Measurements from ENCODE around the gene CEP128.

CEP128 gene

GRCh38 chr14:80663541-80663940, 278.0 kb downstream of the CEP128 start:
- H3K9ac ChIP-seq (ENCODE audit: low read length), result no peak overlapping the region
- no peak overlapping the region for H3K4me3 ChIP-seq (ENCODE audit: low read length)
- TF ChIP-seq CTCF (IDR thresholded peaks at IDR 0.05; ENCODE audit: low read depth, low read length), result no peak
- no peaks in the 10 kb centered on the region for H3K9me3 ChIP-seq (ENCODE audit: insufficient read depth, low read length)
- no peak overlapping the region for H2AFZ ChIP-seq (ENCODE audit: low read depth, low read length)
- no peak overlapping the region for H3K27ac ChIP-seq (ENCODE audit: low read length)
- no peaks in the 10 kb centered on the region for H3K36me3 ChIP-seq (replicated peaks; ENCODE audit: low read depth, low read length)
- no peaks in the 10 kb centered on the region for H4K20me1 ChIP-seq (ENCODE audit: insufficient read depth, low read length)
- H3K4me1 ChIP-seq (ENCODE audit: low read length), result peaks cover 10% of the 10 kb centered on the region
- H3K27me3 ChIP-seq (ENCODE audit: low read depth, low read length), result no peaks in the 10 kb centered on the region
- no peak overlapping the region for H3K4me2 ChIP-seq (ENCODE audit: low read length)
- no peaks in the 10 kb centered on the region for H3K79me2 ChIP-seq (ENCODE audit: low read length)

- Histone ChIP-seq H3K9ac (ENCODE audit: low read length) (no peak overlapping the region), H3K4me2 (ENCODE audit: low read length) (no peak overlapping the region), H3K79me2 (ENCODE audit: low read length) (no peaks in the 10 kb centered on the region), H3K36me3 (replicated peaks; ENCODE audit: low read depth, low read length) (no peaks in the 10 kb centered on the region), H3K4me1 (ENCODE audit: low read length) (no peaks in the 10 kb centered on the region), H3K27me3 (ENCODE audit: low read depth, low read length) (no peaks in the 10 kb centered on the region), H3K27ac (ENCODE audit: low read length) (no peak overlapping the region), H3K9me3 (ENCODE audit: insufficient read depth, low read length) (no peaks in the 10 kb centered on the region), H3K4me3 (ENCODE audit: low read length) (no peak overlapping the region), H4K20me1 (ENCODE audit: insufficient read depth, low read length) (no peaks in the 10 kb centered on the region), H2AFZ (ENCODE audit: low read depth, low read length) (no peak overlapping the region)
- TF ChIP-seq CTCF (IDR thresholded peaks at IDR 0.05; ENCODE audit: low read depth, low read length), result no peak
- no peak for TF ChIP-seq EZH2phosphoT487 (IDR thresholded peaks at IDR 0.05; ENCODE audit: low read depth)
These were observed 281.8 kb downstream of the CEP128 start for GRCh38 chr14:80659783-80660182.

GRCh38 chr14:80658733-80659132, 282.8 kb downstream of the CEP128 start:
- Histone ChIP-seq H3K79me2 (ENCODE audit: low read length) (no peaks in the 10 kb centered on the region), H3K4me2 (ENCODE audit: low read length) (no peak overlapping the region), H3K4me3 (ENCODE audit: low read length) (no peak overlapping the region), H3K4me1 (ENCODE audit: low read length) (no peaks in the 10 kb centered on the region), H3K9me3 (ENCODE audit: insufficient read depth, low read length) (no peaks in the 10 kb centered on the region), H3K9ac (ENCODE audit: low read length) (no peak overlapping the region), H3K27ac (ENCODE audit: low read length) (no peak overlapping the region), H3K27me3 (ENCODE audit: low read depth, low read length) (no peaks in the 10 kb centered on the region), H3K36me3 (replicated peaks; ENCODE audit: low read depth, low read length) (no peaks in the 10 kb centered on the region), H4K20me1 (ENCODE audit: insufficient read depth, low read length) (no peaks in the 10 kb centered on the region), H2AFZ (ENCODE audit: low read depth, low read length) (no peak overlapping the region)
- no peak for TF ChIP-seq CTCF (IDR thresholded peaks at IDR 0.05; ENCODE audit: low read depth, low read length)
- TF ChIP-seq EZH2phosphoT487 (IDR thresholded peaks at IDR 0.05; ENCODE audit: low read depth), result no peak

GRCh38 chr14:80658155-80658554, 283.4 kb downstream of the CEP128 start:
- H3K36me3 ChIP-seq (replicated peaks; ENCODE audit: low read depth, low read length), result no peaks in the 10 kb centered on the region
- H3K9me3 ChIP-seq (ENCODE audit: insufficient read depth, low read length), result no peaks in the 10 kb centered on the region
- H3K4me2 ChIP-seq (ENCODE audit: low read length), result no peak overlapping the region
- no peak overlapping the region for H3K4me3 ChIP-seq (ENCODE audit: low read length)
- no peaks in the 10 kb centered on the region for H3K27me3 ChIP-seq (ENCODE audit: low read depth, low read length)
- no peaks in the 10 kb centered on the region for H3K79me2 ChIP-seq (ENCODE audit: low read length)
- H3K9ac ChIP-seq (ENCODE audit: low read length), result no peak overlapping the region
- no peaks in the 10 kb centered on the region for H4K20me1 ChIP-seq (ENCODE audit: insufficient read depth, low read length)
- no peak overlapping the region for H2AFZ ChIP-seq (ENCODE audit: low read depth, low read length)
- TF ChIP-seq EZH2phosphoT487 (IDR thresholded peaks at IDR 0.05; ENCODE audit: low read depth), result no peak
- TF ChIP-seq CTCF (IDR thresholded peaks at IDR 0.05; ENCODE audit: low read depth, low read length), result no peak
- no peaks in the 10 kb centered on the region for H3K4me1 ChIP-seq (ENCODE audit: low read length)
- no peak overlapping the region for H3K27ac ChIP-seq (ENCODE audit: low read length)
